HEK293 (cell line): ENCODE results near the gene ZDHHC6.
A peak's percentile ranks its signal among the peaks of the same experiment; 100 is the strongest.

Experiments used
- CTCF ChIA-PET: fragments of 350-600 bp; formaldehyde crosslinking; extraction: SDS; loops from one replicate; lab custom pipeline; 2021; ENCODE audit warnings: antibody characterized with exemption; lab: Yijun Ruan, JAX
- POLR2A ChIA-PET: fragments of 300-600 bp; formaldehyde crosslinking; extraction: SDS; loops from one replicate; lab custom pipeline; 2020; ENCODE audit warnings: antibody characterized with exemption, inconsistent platforms; lab: Yijun Ruan, JAX
- H3K27ac ChIP-seq: fragments of 200-500 bp; sonication (Bioruptor generic); 2 replicates; pipeline ENCODE4 v1.5.1; 2014; ENCODE audit warnings: low read depth, low read length, control low read depth, inconsistent platforms; ENCODE audit errors: extremely low read depth
- H3K36me3 ChIP-seq, 2 experiments: fragments of 200-500 bp in 1 of 2; sonication (Bioruptor generic) in 1 of 2; 1 replicate in 1 of 2; 2 replicates in 1 of 2; pipeline ENCODE4 v1.5.1; 2014 to 2017; ENCODE audit warnings: inconsistent platforms in 2 of 2, low read length in 2 of 2; ENCODE audit not compliant: control insufficient read depth in 2 of 2, insufficient read depth in 1 of 2
- H3K4me1 ChIP-seq: fragments of 200-500 bp; sonication (Bioruptor generic); 2 replicates; pipeline ENCODE4 v1.5.1; 2014; ENCODE audit warnings: mild to moderate bottlenecking, low read length, inconsistent platforms; ENCODE audit not compliant: control insufficient read depth, insufficient read depth
- H3K4me3 ChIP-seq: 2 replicates; pipeline ENCODE4 v1.5.1; 2011; ENCODE audit warnings: low read depth, mild to moderate bottlenecking, control low read depth, low read length, moderate library complexity
- H3K9me3 ChIP-seq: fragments of 200-500 bp; sonication (Bioruptor generic); 2 replicates; pipeline ENCODE4 v1.5.1; 2014; ENCODE audit warnings: low read depth, low read length, inconsistent platforms; ENCODE audit not compliant: control insufficient read depth, insufficient read depth
- GFI1B ChIP-seq: fragments of 450-650 bp; formaldehyde crosslinking; IDR thresholded peaks from 2 replicates; pipeline ENCODE4 v1.5.1; 2016; ENCODE audit warnings: missing biosample characterization, missing genetic modification characterization
- GLI4 ChIP-seq: fragments of 450-650 bp; formaldehyde crosslinking; IDR thresholded peaks from 2 replicates; pipeline ENCODE4 v1.5.1; 2016; ENCODE audit warnings: missing biosample characterization, missing genetic modification characterization
- IKZF3 ChIP-seq: fragments of 450-650 bp; IDR thresholded peaks from 2 replicates; pipeline ENCODE4 v1.5.0; 2018; ENCODE audit warnings: missing biosample characterization, mild to moderate bottlenecking, missing genetic modification characterization, moderate library complexity
- MYNN ChIP-seq: fragments of 450-650 bp; formaldehyde crosslinking; IDR thresholded peaks from 2 replicates; pipeline ENCODE4 v1.5.1; 2016; ENCODE audit warnings: missing biosample characterization, missing genetic modification characterization, borderline replicate concordance
- RBAK ChIP-seq: fragments of 450-650 bp; formaldehyde crosslinking; IDR thresholded peaks from 2 replicates; pipeline ENCODE4 v1.5.1; 2016; ENCODE audit warnings: missing biosample characterization, missing genetic modification characterization
- REPIN1 ChIP-seq: fragments of 450-650 bp; formaldehyde crosslinking; IDR thresholded peaks from 2 replicates; pipeline ENCODE4 v1.5.1; 2017; ENCODE audit warnings: missing biosample characterization, missing genetic modification characterization, low read depth
- SCRT1 ChIP-seq: fragments of 450-650 bp; formaldehyde crosslinking; IDR thresholded peaks from 2 replicates; pipeline ENCODE4 v1.5.1; 2016; ENCODE audit warnings: missing biosample characterization, missing genetic modification characterization, borderline replicate concordance
- SCRT2 ChIP-seq: fragments of 450-650 bp; formaldehyde crosslinking; IDR thresholded peaks from 2 replicates; pipeline ENCODE4 v1.5.1; 2016; ENCODE audit warnings: missing biosample characterization, missing genetic modification characterization
- TRIM28 ChIP-seq: IDR thresholded peaks from 2 replicates; pipeline ENCODE4 v1.6.1; 2011; ENCODE audit warnings: low read length, control low read depth, borderline replicate concordance
- ZBTB20 ChIP-seq: fragments of 450-650 bp; formaldehyde crosslinking; IDR thresholded peaks from 2 replicates; pipeline ENCODE4 v1.5.1; 2016; ENCODE audit warnings: missing biosample characterization, missing genetic modification characterization
- ZBTB48 ChIP-seq: fragments of 450-650 bp; formaldehyde crosslinking; IDR thresholded peaks from 2 replicates; pipeline ENCODE4 v1.5.1; 2016; ENCODE audit warnings: missing biosample characterization, missing genetic modification characterization
- ZNF157 ChIP-seq: fragments of 450-650 bp; formaldehyde crosslinking; IDR thresholded peaks from 2 replicates; pipeline ENCODE4 v1.5.1; 2016; ENCODE audit warnings: missing biosample characterization, missing genetic modification characterization
- ZNF274 ChIP-seq, 2 experiments: fragments of 200-500 bp in 1 of 2; fragments of 450-650 bp in 1 of 2; sonication (Bioruptor generic) in 1 of 2; formaldehyde crosslinking in 1 of 2; IDR thresholded peaks; 2 replicates each; pipeline versions ENCODE4 v1.5.1 to v1.6.1; 2014 to 2016; ENCODE audit warnings: borderline replicate concordance in 1 of 2, inconsistent platforms in 1 of 2, low read length in 1 of 2, missing biosample characterization in 1 of 2, missing genetic modification characterization in 1 of 2
- ZNF311 ChIP-seq: fragments of 450-650 bp; formaldehyde crosslinking; IDR thresholded peaks from 2 replicates; pipeline ENCODE4 v1.5.1; 2017; ENCODE audit warnings: missing biosample characterization, missing genetic modification characterization, borderline replicate concordance
- ZNF501 ChIP-seq: fragments of 450-650 bp; formaldehyde crosslinking; IDR thresholded peaks from 2 replicates; pipeline ENCODE4 v1.5.1; 2016; ENCODE audit warnings: missing biosample characterization, missing genetic modification characterization
- ZNF623 ChIP-seq: fragments of 450-650 bp; formaldehyde crosslinking; IDR thresholded peaks from 2 replicates; pipeline ENCODE4 v1.5.1; 2016; ENCODE audit warnings: missing biosample characterization, missing genetic modification characterization
- ZNF768 ChIP-seq: fragments of 450-650 bp; formaldehyde crosslinking; IDR thresholded peaks from 2 replicates; pipeline ENCODE4 v1.5.1; 2018; ENCODE audit warnings: missing biosample characterization, mild to moderate bottlenecking, missing genetic modification characterization
- ZNF777 ChIP-seq: fragments of 450-650 bp; formaldehyde crosslinking; IDR thresholded peaks from 2 replicates; pipeline ENCODE4 v1.5.1; 2017; ENCODE audit warnings: missing biosample characterization, missing genetic modification characterization, borderline replicate concordance
- ZNF785 ChIP-seq: fragments of 450-650 bp; formaldehyde crosslinking; IDR thresholded peaks from 2 replicates; pipeline ENCODE4 v1.5.1; 2016; ENCODE audit warnings: missing biosample characterization, missing genetic modification characterization
- TF ChIP-seq, protein P1 (sequence below): fragments of 450-650 bp; formaldehyde crosslinking; IDR thresholded peaks from 2 replicates; pipeline ENCODE4 v1.5.1; 2016; ENCODE audit warnings: missing biosample characterization, missing genetic modification characterization, borderline replicate concordance
- TF ChIP-seq, protein P2 (sequence below): fragments of 450-650 bp; formaldehyde crosslinking; IDR thresholded peaks from 2 replicates; pipeline ENCODE4; 2016; ENCODE audit warnings: missing biosample characterization, missing genetic modification characterization
- TF ChIP-seq, protein P3 (sequence below): fragments of 450-650 bp; formaldehyde crosslinking; IDR thresholded peaks from 2 replicates; pipeline ENCODE4 v1.5.1; 2016; ENCODE audit warnings: missing biosample characterization, missing genetic modification characterization
- TF ChIP-seq, protein P4 (sequence below): fragments of 450-650 bp; formaldehyde crosslinking; IDR thresholded peaks from 2 replicates; pipeline ENCODE4 v1.5.1; 2016; ENCODE audit warnings: missing biosample characterization, missing genetic modification characterization
- TF ChIP-seq, protein P5 (sequence below): fragments of 450-650 bp; formaldehyde crosslinking; IDR thresholded peaks from 2 replicates; pipeline ENCODE4 v1.5.1; 2017; ENCODE audit warnings: missing biosample characterization, missing genetic modification characterization

Gene ZDHHC6

DNA sequence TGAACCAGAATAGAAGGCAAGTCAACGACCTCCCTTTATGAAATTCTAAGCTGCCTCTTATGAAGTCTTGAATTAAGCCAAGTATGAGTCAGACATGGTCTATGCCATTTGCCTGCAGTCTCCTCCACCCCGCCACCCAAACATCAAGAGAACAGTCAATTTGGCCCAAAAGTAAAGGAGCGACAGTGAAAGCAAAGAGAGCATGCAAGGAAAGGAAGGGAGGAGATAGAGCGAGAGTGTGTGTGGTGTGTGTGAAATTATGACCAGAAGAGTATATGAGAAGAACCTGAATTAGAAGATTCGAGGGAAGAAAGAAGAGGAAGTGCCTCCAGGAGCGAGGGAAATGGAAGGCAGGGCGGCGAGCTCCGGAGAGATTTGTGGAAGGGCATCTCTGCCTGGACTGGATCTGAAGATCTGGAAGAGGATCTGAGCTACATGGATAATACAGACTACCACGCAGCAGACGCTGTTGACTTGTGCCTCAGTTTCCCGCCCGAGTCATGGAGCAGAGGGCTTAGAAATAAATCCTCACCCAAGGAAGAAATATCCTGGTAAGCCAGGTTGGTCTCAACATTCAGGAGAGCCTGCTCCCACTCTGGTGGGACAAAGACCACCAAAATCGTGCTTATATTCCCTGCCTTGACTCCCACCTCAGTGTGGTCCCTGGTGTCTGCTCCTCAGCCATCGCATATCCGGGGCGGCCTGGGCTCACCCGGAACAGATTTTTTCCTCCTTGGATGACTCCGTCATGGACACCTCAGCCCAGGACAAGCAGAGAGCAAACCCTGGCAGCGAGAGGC is 459 bp downstream of the ZDHHC6 start:
- H3K27ac ChIP-seq = peak overlapping the region; percentile 89
- H3K36me3 ChIP-seq = peaks cover 16 to 37% of the 10 kb centered on the region in 2 experiments
- no peaks in the 10 kb centered on the region for H3K9me3 ChIP-seq
- peak overlapping the region; percentile 99 for H3K4me3 ChIP-seq
- H3K4me1 ChIP-seq = peaks cover 5% of the 10 kb centered on the region
- ChIA-PET CTCF (interaction anchor here (0.5 to 4.1 kb wide), 4 partner anchors 11 to 1383 kb away, joined by 3 to 12 read pairs (median 3); no protein-coding TSS in a partner anchor), POLR2A (interaction anchor here (0.6 to 1.2 kb wide), 4 partner anchors 11 to 385 kb away, joined by 3 to 6 read pairs (median 4); no protein-coding TSS in a partner anchor)
- TF ChIP-seq, protein P1, sequence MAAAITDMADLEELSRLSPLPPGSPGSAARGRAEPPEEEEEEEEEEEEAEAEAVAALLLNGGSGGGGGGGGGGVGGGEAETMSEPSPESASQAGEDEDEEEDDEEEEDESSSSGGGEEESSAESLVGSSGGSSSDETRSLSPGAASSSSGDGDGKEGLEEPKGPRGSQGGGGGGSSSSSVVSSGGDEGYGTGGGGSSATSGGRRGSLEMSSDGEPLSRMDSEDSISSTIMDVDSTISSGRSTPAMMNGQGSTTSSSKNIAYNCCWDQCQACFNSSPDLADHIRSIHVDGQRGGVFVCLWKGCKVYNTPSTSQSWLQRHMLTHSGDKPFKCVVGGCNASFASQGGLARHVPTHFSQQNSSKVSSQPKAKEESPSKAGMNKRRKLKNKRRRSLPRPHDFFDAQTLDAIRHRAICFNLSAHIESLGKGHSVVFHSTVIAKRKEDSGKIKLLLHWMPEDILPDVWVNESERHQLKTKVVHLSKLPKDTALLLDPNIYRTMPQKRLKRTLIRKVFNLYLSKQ (tag by site-specific recombination) = no peak
- TF ChIP-seq ZNF501 (tag by site-specific recombination) (no peak), REPIN1 (tag by site-specific recombination) (no peak), GFI1B (tag by site-specific recombination) (no peak), GLI4 (tag by site-specific recombination) (no peak), ZNF311 (tag by site-specific recombination) (no peak), MYNN (tag by site-specific recombination) (no peak), ZNF785 (tag by site-specific recombination) (no peak), ZNF768 (tag by site-specific recombination) (no peak), TRIM28 (no peak), SCRT1 (tag by site-specific recombination) (no peak), ZNF274 (IDR thresholded peaks at IDR 0.05; ENCODE audit: low read length) (no peak), ZNF274 (tag by site-specific recombination; IDR thresholded peaks at IDR 0.05; ENCODE audit: borderline replicate concordance) (no peak), ZBTB48 (tag by site-specific recombination) (peak; percentile 22; the same call in 1 of the 2 replicates), IKZF3 (tag by site-specific recombination) (no peak), ZBTB20 (tag by site-specific recombination) (no peak), RBAK (tag by site-specific recombination) (no peak), ZNF623 (tag by site-specific recombination) (no peak), ZNF157 (tag by site-specific recombination) (no peak), ZNF777 (no peak), SCRT2 (tag by site-specific recombination) (peak; percentile 70)
- TF ChIP-seq, protein P2, sequence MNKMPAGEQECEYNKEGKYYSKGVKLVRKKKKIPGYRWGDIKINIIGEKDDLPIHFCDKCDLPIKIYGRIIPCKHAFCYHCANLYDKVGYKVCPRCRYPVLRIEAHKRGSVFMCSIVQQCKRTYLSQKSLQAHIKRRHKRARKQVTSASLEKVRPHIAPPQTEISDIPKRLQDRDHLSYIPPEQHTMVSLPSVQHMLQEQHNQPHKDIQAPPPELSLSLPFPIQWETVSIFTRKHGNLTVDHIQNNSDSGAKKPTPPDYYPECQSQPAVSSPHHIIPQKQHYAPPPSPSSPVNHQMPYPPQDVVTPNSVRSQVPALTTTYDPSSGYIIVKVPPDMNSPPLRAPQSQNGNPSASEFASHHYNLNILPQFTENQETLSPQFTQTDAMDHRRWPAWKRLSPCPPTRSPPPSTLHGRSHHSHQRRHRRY (tag by site-specific recombination) = no peak
- TF ChIP-seq, protein P3, sequence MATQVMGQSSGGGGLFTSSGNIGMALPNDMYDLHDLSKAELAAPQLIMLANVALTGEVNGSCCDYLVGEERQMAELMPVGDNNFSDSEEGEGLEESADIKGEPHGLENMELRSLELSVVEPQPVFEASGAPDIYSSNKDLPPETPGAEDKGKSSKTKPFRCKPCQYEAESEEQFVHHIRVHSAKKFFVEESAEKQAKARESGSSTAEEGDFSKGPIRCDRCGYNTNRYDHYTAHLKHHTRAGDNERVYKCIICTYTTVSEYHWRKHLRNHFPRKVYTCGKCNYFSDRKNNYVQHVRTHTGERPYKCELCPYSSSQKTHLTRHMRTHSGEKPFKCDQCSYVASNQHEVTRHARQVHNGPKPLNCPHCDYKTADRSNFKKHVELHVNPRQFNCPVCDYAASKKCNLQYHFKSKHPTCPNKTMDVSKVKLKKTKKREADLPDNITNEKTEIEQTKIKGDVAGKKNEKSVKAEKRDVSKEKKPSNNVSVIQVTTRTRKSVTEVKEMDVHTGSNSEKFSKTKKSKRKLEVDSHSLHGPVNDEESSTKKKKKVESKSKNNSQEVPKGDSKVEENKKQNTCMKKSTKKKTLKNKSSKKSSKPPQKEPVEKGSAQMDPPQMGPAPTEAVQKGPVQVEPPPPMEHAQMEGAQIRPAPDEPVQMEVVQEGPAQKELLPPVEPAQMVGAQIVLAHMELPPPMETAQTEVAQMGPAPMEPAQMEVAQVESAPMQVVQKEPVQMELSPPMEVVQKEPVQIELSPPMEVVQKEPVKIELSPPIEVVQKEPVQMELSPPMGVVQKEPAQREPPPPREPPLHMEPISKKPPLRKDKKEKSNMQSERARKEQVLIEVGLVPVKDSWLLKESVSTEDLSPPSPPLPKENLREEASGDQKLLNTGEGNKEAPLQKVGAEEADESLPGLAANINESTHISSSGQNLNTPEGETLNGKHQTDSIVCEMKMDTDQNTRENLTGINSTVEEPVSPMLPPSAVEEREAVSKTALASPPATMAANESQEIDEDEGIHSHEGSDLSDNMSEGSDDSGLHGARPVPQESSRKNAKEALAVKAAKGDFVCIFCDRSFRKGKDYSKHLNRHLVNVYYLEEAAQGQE = no peak
- TF ChIP-seq, protein P4, sequence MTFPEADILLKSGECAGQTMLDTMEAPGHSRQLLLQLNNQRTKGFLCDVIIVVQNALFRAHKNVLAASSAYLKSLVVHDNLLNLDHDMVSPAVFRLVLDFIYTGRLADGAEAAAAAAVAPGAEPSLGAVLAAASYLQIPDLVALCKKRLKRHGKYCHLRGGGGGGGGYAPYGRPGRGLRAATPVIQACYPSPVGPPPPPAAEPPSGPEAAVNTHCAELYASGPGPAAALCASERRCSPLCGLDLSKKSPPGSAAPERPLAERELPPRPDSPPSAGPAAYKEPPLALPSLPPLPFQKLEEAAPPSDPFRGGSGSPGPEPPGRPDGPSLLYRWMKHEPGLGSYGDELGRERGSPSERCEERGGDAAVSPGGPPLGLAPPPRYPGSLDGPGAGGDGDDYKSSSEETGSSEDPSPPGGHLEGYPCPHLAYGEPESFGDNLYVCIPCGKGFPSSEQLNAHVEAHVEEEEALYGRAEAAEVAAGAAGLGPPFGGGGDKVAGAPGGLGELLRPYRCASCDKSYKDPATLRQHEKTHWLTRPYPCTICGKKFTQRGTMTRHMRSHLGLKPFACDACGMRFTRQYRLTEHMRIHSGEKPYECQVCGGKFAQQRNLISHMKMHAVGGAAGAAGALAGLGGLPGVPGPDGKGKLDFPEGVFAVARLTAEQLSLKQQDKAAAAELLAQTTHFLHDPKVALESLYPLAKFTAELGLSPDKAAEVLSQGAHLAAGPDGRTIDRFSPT (tag by site-specific recombination) = no peak
- TF ChIP-seq, protein P5, sequence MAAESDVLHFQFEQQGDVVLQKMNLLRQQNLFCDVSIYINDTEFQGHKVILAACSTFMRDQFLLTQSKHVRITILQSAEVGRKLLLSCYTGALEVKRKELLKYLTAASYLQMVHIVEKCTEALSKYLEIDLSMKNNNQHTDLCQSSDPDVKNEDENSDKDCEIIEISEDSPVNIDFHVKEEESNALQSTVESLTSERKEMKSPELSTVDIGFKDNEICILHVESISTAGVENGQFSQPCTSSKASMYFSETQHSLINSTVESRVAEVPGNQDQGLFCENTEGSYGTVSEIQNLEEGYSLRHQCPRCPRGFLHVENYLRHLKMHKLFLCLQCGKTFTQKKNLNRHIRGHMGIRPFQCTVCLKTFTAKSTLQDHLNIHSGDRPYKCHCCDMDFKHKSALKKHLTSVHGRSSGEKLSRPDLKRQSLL (tag by site-specific recombination) = no peak
